GM12874 (cell line): ENCODE results near the gene RACGAP1.

ENCODE experiments used
- CTCF ChIP-seq: IDR thresholded peaks from 2 replicates; pipeline ENCODE4 v1.5.1; 2011; ENCODE audit warnings: low read depth, mild to moderate bottlenecking, control low read depth, low read length, moderate library complexity; ENCODE audit not compliant: insufficient read depth

RACGAP1 gene

GRCh38 chr12:49952391-49953055, 72.8 kb downstream of the RACGAP1 start:
- TF ChIP-seq CTCF: no peak

- no peak for TF ChIP-seq CTCF
Observed at GRCh38 chr12:49951411-49952240, 73.7 kb downstream of the RACGAP1 start.

- TF ChIP-seq CTCF: no peak
Observed at GRCh38 chr12:49950273-49951251, 74.7 kb downstream of the RACGAP1 start, which contains the start of gene AQP2. TSS of gene AQP2 (plus strand) at chr12:49950737. CDS start at chr12:49950831, 94 bp downstream.

- TF ChIP-seq CTCF: no peak
Observed at GRCh38 chr12:49949866-49950265, 75.4 kb downstream of the RACGAP1 start.

- no peak for TF ChIP-seq CTCF
Observed at GRCh38 chr12:49948866-49949845, 76.1 kb downstream of the RACGAP1 start.

GRCh38 chr12:49947593-49948226, 77.6 kb downstream of the RACGAP1 start:
- TF ChIP-seq CTCF: no peak
